ENCODE data around the gene DACT1. TPM values are rescaled to one million over a fixed set of nuclear protein-coding genes. Genes with fewer than 3 reads are reported as not detected.

The DACT1 gene
- total and polyA plus RNA-seq, 4 donors = 0.32 to 3.8 (median 1.6) TPM

- TF ChIP-seq HNF4A (conservative IDR thresholded peaks at IDR 0.05) (no peak), TAF1 (conservative IDR thresholded peaks at IDR 0.05) (no peak), NR2F2 (IDR thresholded peaks at IDR 0.05) (no peak), ATF3 (IDR thresholded peaks at IDR 0.05) (no peak), CTCF (IDR thresholded peaks at IDR 0.05; ENCODE audit: low read depth, low read length, missing input control) (no peak), HNF4G (IDR thresholded peaks at IDR 0.05) (no peak), RXRA (IDR thresholded peaks at IDR 0.05) (no peak), GABPA (IDR thresholded peaks at IDR 0.05 in 1 of 2, conservative IDR thresholded peaks at IDR 0.05 in 1 of 2) (no peak), FOXA2 (IDR thresholded peaks at IDR 0.05) (no peak), EGR1 (IDR thresholded peaks at IDR 0.05; ENCODE audit: low read depth in 2 of 2) (no peak), YY1 (IDR thresholded peaks at IDR 0.05) (no peak), FOXA1 (IDR thresholded peaks at IDR 0.05) (no peak), MAX (IDR thresholded peaks at IDR 0.05) (no peak)
- Histone ChIP-seq H3K36me3 (ENCODE audit: control insufficient read depth in 4 of 4, insufficient read depth in 3 of 4, low read depth in 1 of 4, low read length in 3 of 4) (no peaks in the 10 kb centered on the region), H3K4me1 (ENCODE audit: control insufficient read depth in 4 of 4, insufficient read depth in 4 of 4, low read length in 3 of 4) (no peaks in the 10 kb centered on the region), H3K9me3 (ENCODE audit: control insufficient read depth in 4 of 4, low read length in 3 of 4) (no peaks in the 10 kb centered on the region), H3K9ac (ENCODE audit: low read depth in 1 of 2, low read length in 2 of 2) (no peak overlapping the region), H3K27ac (ENCODE audit: low read depth in 1 of 2, low read length in 2 of 2) (no peak overlapping the region), H3K27me3 (ENCODE audit: control insufficient read depth in 4 of 4, insufficient read depth in 4 of 4, low read length in 3 of 4) (no peaks in the 10 kb centered on the region), H3K4me3 (ENCODE audit: low read depth in 1 of 3, low read length in 3 of 3) (no peak overlapping the region)
- DNase-seq (ENCODE audit: low spot score) = no peak
- WGBS = 42% methylated on average over 1 of the region's 1 CpG
Measured at GRCh38 chr14:58617619-58618018, 20.1 kb upstream of the DACT1 start.

GRCh38 chr14:58620011-58620410 lies 17.8 kb upstream of the DACT1 start:
- no peaks in the 10 kb centered on the region for H3K9me3 ChIP-seq (ENCODE audit: control insufficient read depth in 4 of 4, low read length in 3 of 4)
- no peak overlapping the region for H3K9ac ChIP-seq (ENCODE audit: low read depth in 1 of 2, low read length in 2 of 2)
- no peak overlapping the region for H3K27ac ChIP-seq (ENCODE audit: low read depth in 1 of 2, low read length in 2 of 2)
- 49% methylated on average over 2 of the region's 2 CpGs for WGBS
- H3K4me3 ChIP-seq (ENCODE audit: low read depth in 1 of 3, low read length in 3 of 3) = no peak overlapping the region
- no peaks in the 10 kb centered on the region for H3K36me3 ChIP-seq (ENCODE audit: control insufficient read depth in 4 of 4, insufficient read depth in 3 of 4, low read depth in 1 of 4, low read length in 3 of 4)
- no peak for DNase-seq (ENCODE audit: low spot score)
- no peak for TF ChIP-seq FOXA1 (IDR thresholded peaks at IDR 0.05)
- no peak for TF ChIP-seq JUND (IDR thresholded peaks at IDR 0.05)
- TF ChIP-seq SP1 (IDR thresholded peaks at IDR 0.05) = no peak
- TF ChIP-seq RXRA (IDR thresholded peaks at IDR 0.05) = no peak
- no peak for TF ChIP-seq ATF3 (IDR thresholded peaks at IDR 0.05)
- no peak for TF ChIP-seq YY1 (IDR thresholded peaks at IDR 0.05)
- no peak for TF ChIP-seq TAF1 (conservative IDR thresholded peaks at IDR 0.05)
- no peak for TF ChIP-seq HNF4G (IDR thresholded peaks at IDR 0.05)
- no peak for TF ChIP-seq CTCF (IDR thresholded peaks at IDR 0.05; ENCODE audit: low read depth, low read length, missing input control)
- H3K4me1 ChIP-seq (ENCODE audit: control insufficient read depth in 4 of 4, insufficient read depth in 4 of 4, low read length in 3 of 4) = no peaks in the 10 kb centered on the region
- H3K27me3 ChIP-seq (ENCODE audit: control insufficient read depth in 4 of 4, insufficient read depth in 4 of 4, low read length in 3 of 4) = no peaks in the 10 kb centered on the region
